Activated CD4-positive, alpha-beta T cell treated with anti-CD3 and anti-CD28 coated beads for 36 hours (primary cell): ENCODE measurements around the gene ARHGAP15. TPM values are rescaled to one million over a fixed set of nuclear protein-coding genes. Genes with fewer than 3 reads are reported as not detected.

ENCODE experiments used
- ATAC-seq: fragments of 200-7000 bp; cut with Tn5 transposase; one replicate; pipeline ENCODE4 v1.10.0; 2021; ENCODE audit warnings: mild to moderate bottlenecking, moderate library complexity
- CTCF ChIA-PET: fragments of 350-600 bp; sonication (Branson Sonifier 250); formaldehyde crosslinking; loops from one replicate; lab custom pipeline; 2021; ENCODE audit warnings: antibody characterized with exemption; lab: Charles Lee
- POLR2A ChIA-PET: fragments of 350-600 bp; sonication (Branson Sonifier 250); formaldehyde crosslinking; loops from one replicate; lab custom pipeline; 2021; ENCODE audit warnings: antibody characterized with exemption, inconsistent platforms; lab: Charles Lee
- DNase-seq: peaks from one replicate; pipeline ENCODE4 v3.0.0-alpha.2; 2020
- H3K27ac Mint-ChIP-seq: one replicate; pipeline ENCODE4 v1.8.0; 2021; ENCODE audit warnings: mixed read lengths
- H3K27me3 Mint-ChIP-seq: one replicate; pipeline ENCODE4 v1.8.0; 2021; ENCODE audit warnings: mixed read lengths
- H3K36me3 Mint-ChIP-seq: one replicate; pipeline ENCODE4 v1.8.0; 2021; ENCODE audit warnings: low read depth, mixed read lengths
- H3K4me1 Mint-ChIP-seq: one replicate; pipeline ENCODE4 v1.8.0; 2021; ENCODE audit warnings: mixed read lengths
- H3K4me3 Mint-ChIP-seq: one replicate; pipeline ENCODE4 v1.8.0; 2021; ENCODE audit warnings: mild to moderate bottlenecking, moderate library complexity, mixed read lengths
- H3K9me3 Mint-ChIP-seq: one replicate; pipeline ENCODE4 v1.8.0; 2021; ENCODE audit warnings: low read depth, mixed read lengths
- intact Hi-C, 2 experiments: fragments of 100-400 bp; cut with DNase I in 1 of 2; cut with micrococcal nuclease in 1 of 2; formaldehyde crosslinking; loops; one replicate each; pipeline versions ENCODE4 v1.14.2 to v1.15.1; 2022 to 2024; cut with DNase I, micrococcal nuclease
- total RNA-seq, 2 experiments: library from RNA; stranded (reverse); gene quantifications; one replicate each; pipeline ENCODE4 v1.2.3, GENCODE V29; 2021

Gene ARHGAP15
- total RNA-seq, 2 experiments from 2014 or later, result 62.6 to 64.3 TPM

DNA sequence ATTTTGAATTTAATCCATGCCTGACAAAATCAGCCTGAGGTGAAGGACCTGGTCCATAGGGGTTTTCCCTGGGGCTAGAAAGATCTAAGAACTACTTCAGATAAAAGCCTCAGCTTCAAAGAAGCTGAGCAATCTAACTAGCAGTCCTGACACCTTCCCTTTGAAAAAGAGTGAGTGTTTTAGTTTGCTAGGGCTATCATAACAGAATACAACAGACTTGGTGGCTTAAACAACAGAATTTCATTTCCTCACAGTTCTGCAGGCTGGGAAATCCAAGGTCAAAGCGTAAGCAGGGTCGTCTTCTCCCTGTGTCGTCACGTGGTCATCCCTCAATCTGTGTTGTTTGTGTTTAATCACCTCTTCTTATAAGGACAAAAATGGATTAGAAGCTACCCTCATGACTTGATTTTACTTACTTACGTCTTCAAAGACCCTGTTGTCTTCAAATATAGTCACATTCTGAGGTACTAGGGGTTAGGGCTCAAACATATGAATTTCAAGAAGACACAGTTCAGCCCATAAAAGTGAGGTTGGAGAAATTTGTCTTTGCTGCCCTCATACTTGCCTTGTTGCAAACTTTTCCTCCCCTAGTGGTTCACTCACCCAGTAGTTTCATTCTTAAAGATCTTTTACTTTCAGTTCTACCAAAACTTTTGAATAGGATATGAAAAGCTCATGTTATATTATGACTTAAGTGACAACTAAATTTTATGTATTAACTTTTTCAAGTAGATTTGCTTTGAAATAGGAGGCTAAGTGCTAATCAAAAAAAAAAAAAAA is 673.8 kb downstream of the ARHGAP15 start:
- Mint-ChIP-seq H3K4me3 (no peak overlapping the region), H3K27ac (peak overlapping the region; percentile 57), H3K4me1 (peaks cover 9% of the 10 kb centered on the region), H3K27me3 (peaks cover 2% of the 10 kb centered on the region), H3K9me3 (no peaks in the 10 kb centered on the region), H3K36me3 (no peaks in the 10 kb centered on the region)
- ChIA-PET POLR2A (no interaction called here), CTCF (no interaction called here)
- intact Hi-C loops, result loop anchor here (1.0 to 2.0 kb wide), 2 partner anchors 99 to 104 kb away; no protein-coding TSS in a partner anchor
- ATAC-seq (peak; percentile 71), DNase-seq (no peak)

DNA sequence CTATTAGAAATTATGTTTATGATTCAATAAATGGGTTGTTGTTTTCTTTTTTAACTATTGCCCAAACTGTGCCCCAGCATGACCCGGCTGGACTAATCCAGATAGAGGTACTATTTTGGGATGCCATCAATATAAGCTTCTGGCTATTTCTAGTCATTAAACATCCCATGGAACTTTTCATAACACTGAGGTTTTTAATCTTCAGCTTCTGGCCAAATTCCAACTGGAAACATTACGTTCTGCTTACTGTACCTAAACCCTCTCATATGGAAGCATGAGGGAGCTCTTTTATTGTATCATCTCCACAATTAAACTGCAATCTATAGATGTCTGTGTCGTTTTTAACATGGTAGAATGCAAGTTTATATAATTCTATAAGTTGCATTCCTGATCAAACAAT is 674.7 kb downstream of the ARHGAP15 start:
- ChIA-PET POLR2A (interaction anchor here (0.5 kb wide), 1 partner anchor 714 kb away, joined by 7 read pairs; no protein-coding TSS in a partner anchor), CTCF (no interaction called here)
- no peak overlapping the region for H3K4me3 Mint-ChIP-seq
- H3K4me1 Mint-ChIP-seq, result peaks cover 9% of the 10 kb centered on the region
- H3K27me3 Mint-ChIP-seq, result peaks cover 4% of the 10 kb centered on the region
- no peaks in the 10 kb centered on the region for H3K36me3 Mint-ChIP-seq
- ATAC-seq (no peak), DNase-seq (no peak)
- H3K27ac Mint-ChIP-seq, result no peak overlapping the region
- intact Hi-C loops, result loop anchor here (1.0 to 2.0 kb wide), 2 partner anchors 100 to 105 kb away; no protein-coding TSS in a partner anchor
- no peaks in the 10 kb centered on the region for H3K9me3 Mint-ChIP-seq

- ChIA-PET POLR2A (no interaction called here), CTCF (interaction anchor here (0.6 to 1.2 kb wide), 2 partner anchors 219 to 523 kb away, joined by 3 read pairs; no protein-coding TSS in a partner anchor)
- Mint-ChIP-seq H3K4me3 (no peak overlapping the region), H3K27ac (no peak overlapping the region), H3K27me3 (peaks cover 4% of the 10 kb centered on the region), H3K36me3 (no peaks in the 10 kb centered on the region), H3K9me3 (no peaks in the 10 kb centered on the region), H3K4me1 (peaks cover 9% of the 10 kb centered on the region)
- DNase-seq (no peak), ATAC-seq (no peak)
- intact Hi-C loops, result no loop called here
Observed at GRCh38 chr2:143805666-143806065, 676.4 kb downstream of the ARHGAP15 start.

DNA sequence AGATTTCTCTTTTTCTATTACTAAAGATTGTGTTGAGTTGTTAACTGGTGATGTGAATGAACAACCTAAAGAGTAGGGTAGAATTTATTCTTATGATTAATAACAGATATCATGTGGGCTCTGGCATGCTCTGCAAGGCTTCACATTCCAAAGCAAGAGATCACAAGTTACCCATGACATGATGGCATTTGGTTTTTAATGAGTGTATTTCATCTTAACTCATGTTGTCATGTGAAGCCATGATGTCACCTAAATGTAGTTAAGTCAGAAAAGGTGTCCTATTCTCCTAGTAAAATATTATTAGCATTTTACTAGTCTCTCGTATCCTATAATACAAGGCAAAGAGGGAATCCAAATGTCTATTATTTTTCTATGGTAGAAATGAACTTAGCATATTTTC is 678.0 kb downstream of the ARHGAP15 start:
- POLR2A ChIA-PET, result no interaction called here
- ATAC-seq, result no peak
- no peak overlapping the region for H3K27ac Mint-ChIP-seq

GRCh38 chr2:143807671-143808070 is 678.5 kb downstream of the ARHGAP15 start:
- intact Hi-C loops, result no loop called here
- no peak overlapping the region for H3K27ac Mint-ChIP-seq
- H3K36me3 Mint-ChIP-seq, result no peaks in the 10 kb centered on the region
- ChIA-PET POLR2A (no interaction called here), CTCF (interaction anchor here (1.1 kb wide), 1 partner anchor 279 kb away, joined by 3 read pairs; no protein-coding TSS in a partner anchor)
- no peaks in the 10 kb centered on the region for H3K9me3 Mint-ChIP-seq
- H3K4me1 Mint-ChIP-seq, result peaks cover 8% of the 10 kb centered on the region
- H3K27me3 Mint-ChIP-seq, result peaks cover 4% of the 10 kb centered on the region
- H3K4me3 Mint-ChIP-seq, result no peak overlapping the region
- DNase-seq, result no peak
- no peak for ATAC-seq

More for the DNA sequence above, 678.0 kb downstream of the ARHGAP15 start:
- no peak for DNase-seq
- no peak overlapping the region for H3K4me3 Mint-ChIP-seq
- no peaks in the 10 kb centered on the region for H3K36me3 Mint-ChIP-seq
- H3K9me3 Mint-ChIP-seq, result no peaks in the 10 kb centered on the region
- intact Hi-C loops, result no loop called here
- peaks cover 4% of the 10 kb centered on the region for H3K27me3 Mint-ChIP-seq
- CTCF ChIA-PET, result no interaction called here
- H3K4me1 Mint-ChIP-seq, result peaks cover 9% of the 10 kb centered on the region

DNA sequence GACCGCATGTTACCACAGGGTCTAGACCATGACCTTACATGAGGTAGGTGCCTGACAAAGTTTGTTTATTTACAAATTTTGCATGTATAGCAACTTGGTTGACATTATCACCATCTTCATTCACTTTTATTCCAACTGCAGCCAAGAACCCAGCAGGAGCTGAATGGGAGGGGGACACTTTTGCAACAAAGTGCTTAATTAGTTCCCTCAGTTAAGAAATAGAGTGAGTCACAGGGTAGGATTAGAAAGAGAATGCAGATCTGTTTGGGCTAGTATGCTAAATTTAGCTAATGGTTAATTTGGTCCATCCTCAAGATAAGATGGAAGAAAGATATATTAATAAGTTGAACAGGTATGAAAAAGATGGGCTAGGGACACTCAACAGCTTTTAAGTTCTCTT is 678.9 kb downstream of the ARHGAP15 start:
- Mint-ChIP-seq H3K36me3 (no peaks in the 10 kb centered on the region), H3K9me3 (no peaks in the 10 kb centered on the region), H3K27ac (no peak overlapping the region), H3K4me3 (no peak overlapping the region), H3K27me3 (peaks cover 4% of the 10 kb centered on the region), H3K4me1 (peaks cover 3% of the 10 kb centered on the region)
- CTCF ChIA-PET, result interaction anchor here (0.5 to 1.1 kb wide), 2 partner anchors 117 to 279 kb away, joined by 3 to 4 read pairs; no protein-coding TSS in a partner anchor
- intact Hi-C loops, result no loop called here
- POLR2A ChIA-PET, result interaction anchor here (0.6 kb wide), 1 partner anchor 12 kb away, joined by 3 read pairs; no protein-coding TSS in a partner anchor
- DNase-seq, result no peak
- no peak for ATAC-seq

DNA sequence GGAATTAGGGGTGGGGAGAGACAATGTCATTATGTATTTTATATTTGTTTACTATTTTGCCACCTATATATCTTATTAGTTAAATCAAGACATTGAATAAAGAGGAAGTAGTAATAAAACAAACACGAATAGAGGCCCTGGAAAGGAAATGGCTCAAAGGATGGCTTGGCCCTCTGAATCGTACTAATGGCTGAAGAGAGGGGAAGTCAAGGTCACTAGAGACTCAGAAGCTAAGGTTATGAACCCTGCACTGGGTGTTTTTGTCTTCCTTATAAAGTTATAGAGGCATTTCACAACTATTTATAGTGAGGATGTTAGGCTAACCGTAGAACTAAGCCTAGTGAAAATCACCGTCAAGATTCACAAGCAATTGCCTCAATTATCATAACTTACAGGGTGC is 685.9 kb downstream of the ARHGAP15 start:
- POLR2A ChIA-PET, result no interaction called here
- DNase-seq, result no peak
- Mint-ChIP-seq H3K36me3 (no peaks in the 10 kb centered on the region), H3K4me1 (no peaks in the 10 kb centered on the region), H3K4me3 (no peak overlapping the region), H3K27ac (no peak overlapping the region), H3K9me3 (no peaks in the 10 kb centered on the region), H3K27me3 (peaks cover under 1% of the 10 kb centered on the region)
- CTCF ChIA-PET, result no interaction called here
- no peak for ATAC-seq
- intact Hi-C loops, result no loop called here

DNA sequence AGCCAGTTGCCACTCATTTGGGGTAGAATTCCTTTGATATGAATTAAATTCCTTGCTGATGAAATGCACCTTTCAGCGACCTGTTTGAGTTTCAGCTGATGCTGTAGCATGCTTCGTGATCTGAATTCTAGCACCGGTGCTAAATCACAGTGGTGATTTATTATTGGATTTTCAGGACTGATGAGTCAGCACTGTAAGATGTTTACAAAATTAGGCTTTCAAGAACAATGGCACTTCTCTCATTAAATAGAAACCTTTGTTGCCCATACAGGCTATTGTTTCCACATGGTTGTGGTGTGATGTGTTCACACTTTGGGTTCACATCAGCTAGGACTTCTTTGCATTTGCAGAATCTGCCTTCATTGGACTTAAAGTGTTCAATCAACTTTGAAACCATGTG is 687.7 kb downstream of the ARHGAP15 start:
- intact Hi-C loops, result no loop called here
- Mint-ChIP-seq H3K4me1 (no peaks in the 10 kb centered on the region), H3K27me3 (peaks cover 4% of the 10 kb centered on the region), H3K9me3 (no peaks in the 10 kb centered on the region), H3K4me3 (no peak overlapping the region), H3K36me3 (no peaks in the 10 kb centered on the region), H3K27ac (no peak overlapping the region)
- no peak for ATAC-seq
- DNase-seq, result no peak
- ChIA-PET POLR2A (no interaction called here), CTCF (no interaction called here)
